Measurements from ENCODE around the gene MS4A4E.

DNA sequence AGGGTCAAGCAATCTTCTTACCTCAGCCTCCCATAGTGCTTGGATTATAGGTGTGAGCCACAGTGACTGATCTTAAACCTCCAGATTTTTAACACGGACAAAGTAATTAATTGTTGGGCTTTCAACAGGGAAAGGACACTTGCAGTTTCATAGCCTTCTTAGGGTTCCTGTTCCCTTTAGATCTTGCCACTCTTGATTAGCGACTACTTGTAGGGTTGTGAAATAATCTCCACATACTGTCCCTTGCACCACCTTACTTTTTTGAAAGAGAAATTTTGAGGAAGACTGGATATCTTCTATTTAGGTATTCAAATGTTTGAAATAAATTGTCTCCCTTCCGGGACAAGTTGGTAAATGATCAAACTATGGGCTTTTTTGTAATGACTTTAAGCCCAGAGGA is 7.6 kb downstream of the MS4A4E start:
- TF ChIP-seq, protein P1, sequence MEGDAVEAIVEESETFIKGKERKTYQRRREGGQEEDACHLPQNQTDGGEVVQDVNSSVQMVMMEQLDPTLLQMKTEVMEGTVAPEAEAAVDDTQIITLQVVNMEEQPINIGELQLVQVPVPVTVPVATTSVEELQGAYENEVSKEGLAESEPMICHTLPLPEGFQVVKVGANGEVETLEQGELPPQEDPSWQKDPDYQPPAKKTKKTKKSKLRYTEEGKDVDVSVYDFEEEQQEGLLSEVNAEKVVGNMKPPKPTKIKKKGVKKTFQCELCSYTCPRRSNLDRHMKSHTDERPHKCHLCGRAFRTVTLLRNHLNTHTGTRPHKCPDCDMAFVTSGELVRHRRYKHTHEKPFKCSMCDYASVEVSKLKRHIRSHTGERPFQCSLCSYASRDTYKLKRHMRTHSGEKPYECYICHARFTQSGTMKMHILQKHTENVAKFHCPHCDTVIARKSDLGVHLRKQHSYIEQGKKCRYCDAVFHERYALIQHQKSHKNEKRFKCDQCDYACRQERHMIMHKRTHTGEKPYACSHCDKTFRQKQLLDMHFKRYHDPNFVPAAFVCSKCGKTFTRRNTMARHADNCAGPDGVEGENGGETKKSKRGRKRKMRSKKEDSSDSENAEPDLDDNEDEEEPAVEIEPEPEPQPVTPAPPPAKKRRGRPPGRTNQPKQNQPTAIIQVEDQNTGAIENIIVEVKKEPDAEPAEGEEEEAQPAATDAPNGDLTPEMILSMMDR (IDR thresholded peaks at IDR 0.05), result no peak
- TF ChIP-seq POLR2AphosphoS5 (IDR thresholded peaks at IDR 0.05) (no peak), EP300 (IDR thresholded peaks at IDR 0.05) (no peak), POLR2A (IDR thresholded peaks at IDR 0.05; ENCODE audit: low read depth) (no peak)
